DMS153 treated with DMSO at 0.1 percent for 48 hours (cell line): ENCODE results near the gene HEPHL1.

Experiments used
- DNase-seq: peaks from one replicate; lab custom pipeline; 2025; ENCODE audit not compliant: unreplicated experiment; lab: John Stamatoyannopoulos, UW

Gene HEPHL1

GRCh38 chr11:94017446-94017845 is 3.7 kb upstream of the HEPHL1 start:
- DNase-seq = no peak

- DNase-seq = no peak
Observed at GRCh38 chr11:94018721-94019120, 2.4 kb upstream of the HEPHL1 start.

GRCh38 chr11:94023856-94024255 is 2.7 kb downstream of the HEPHL1 start:
- no peak for DNase-seq

GRCh38 chr11:94024547-94024946 is 3.4 kb downstream of the HEPHL1 start:
- DNase-seq = no peak

GRCh38 chr11:94025690-94026394 is 4.7 kb downstream of the HEPHL1 start:
- no peak for DNase-seq

GRCh38 chr11:94027210-94027609 is 6.1 kb downstream of the HEPHL1 start:
- DNase-seq = no peak

- DNase-seq = no peak
Observed at GRCh38 chr11:94028436-94028835, 7.3 kb downstream of the HEPHL1 start.

- no peak for DNase-seq
Observed at GRCh38 chr11:94030059-94030458, 8.9 kb downstream of the HEPHL1 start.

GRCh38 chr11:94031625-94032024 is 10.5 kb downstream of the HEPHL1 start:
- no peak for DNase-seq

GRCh38 chr11:94032066-94032465 is 10.9 kb downstream of the HEPHL1 start:
- DNase-seq = no peak

- no peak for DNase-seq
Observed at GRCh38 chr11:94032725-94033124, 11.6 kb downstream of the HEPHL1 start.

- DNase-seq = no peak
Observed at GRCh38 chr11:94034207-94034606, 13.1 kb downstream of the HEPHL1 start.

- no peak for DNase-seq
Observed at GRCh38 chr11:94036096-94036495, 14.9 kb downstream of the HEPHL1 start.

- DNase-seq = no peak
Observed at GRCh38 chr11:94043241-94043640, 22.1 kb downstream of the HEPHL1 start.

GRCh38 chr11:94046796-94047195 is 25.6 kb downstream of the HEPHL1 start:
- peak; percentile 39 for DNase-seq

- DNase-seq = no peak
Observed at GRCh38 chr11:94048032-94048709, 27.0 kb downstream of the HEPHL1 start.

- peak; percentile 90 for DNase-seq
Observed at GRCh38 chr11:94049351-94049750, 28.2 kb downstream of the HEPHL1 start.

- no peak for DNase-seq
Observed at GRCh38 chr11:94058630-94059029, 37.5 kb downstream of the HEPHL1 start.

GRCh38 chr11:94059065-94059464 is 37.9 kb downstream of the HEPHL1 start:
- no peak for DNase-seq

GRCh38 chr11:94060401-94060800 is 39.2 kb downstream of the HEPHL1 start:
- no peak for DNase-seq

GRCh38 chr11:94062360-94062759 is 41.2 kb downstream of the HEPHL1 start:
- no peak for DNase-seq

GRCh38 chr11:94066901-94067429 is 45.8 kb downstream of the HEPHL1 start:
- DNase-seq = no peak
